Inferior parietal cortex (tissue), 1 donor: ENCODE data around the gene AGR3.

ENCODE experiments used
- DNase-seq: peaks from one replicate; pipeline ENCODE4 v3.0.0-alpha.2; 2016; ENCODE audit errors: extremely low spot score

AGR3 gene

GRCh38 chr7:16836481-16836880 lies 45.3 kb downstream of the AGR3 start:
- no peak for DNase-seq

- no peak for DNase-seq
These were observed 48.4 kb downstream of the AGR3 start for GRCh38 chr7:16833373-16833772.

- DNase-seq = no peak
These were observed 55.7 kb downstream of the AGR3 start for GRCh38 chr7:16826060-16826459.

- no peak for DNase-seq
These were observed 59.8 kb downstream of the AGR3 start for GRCh38 chr7:16822029-16822428.

GRCh38 chr7:16818732-16819131 lies 63.1 kb downstream of the AGR3 start:
- DNase-seq = no peak

GRCh38 chr7:16817536-16817935 lies 64.2 kb downstream of the AGR3 start:
- no peak for DNase-seq

GRCh38 chr7:16816824-16817223 lies 65.0 kb downstream of the AGR3 start:
- peak; percentile 43 for DNase-seq

GRCh38 chr7:16815001-16815400 lies 66.8 kb downstream of the AGR3 start:
- no peak for DNase-seq

GRCh38 chr7:16813232-16813616 lies 68.6 kb downstream of the AGR3 start:
- DNase-seq = no peak

GRCh38 chr7:16812542-16813231 lies 69.1 kb downstream of the AGR3 start:
- DNase-seq = no peak

GRCh38 chr7:16811551-16811950 lies 70.2 kb downstream of the AGR3 start:
- no peak for DNase-seq

GRCh38 chr7:16810573-16810972 lies 71.2 kb downstream of the AGR3 start:
- no peak for DNase-seq

GRCh38 chr7:16810112-16810511 lies 71.7 kb downstream of the AGR3 start:
- DNase-seq = no peak
